B cell (primary cell): ENCODE data around the gene DSP. TPM values are rescaled to one million over a fixed set of nuclear protein-coding genes. Genes with fewer than 3 reads are reported as not detected.

Experiments
- ATAC-seq: fragments of 200-7000 bp; cut with Tn5 transposase; one replicate; pipeline ENCODE4 v1.10.0; 2021; ENCODE audit warnings: low read depth, mild to moderate bottlenecking, moderate number of reproducible peaks, moderate library complexity
- CTCF ChIA-PET: fragments of 350-600 bp; sonication (Branson Sonifier 250); formaldehyde crosslinking; loops from one replicate; lab custom pipeline; 2021; ENCODE audit warnings: antibody characterized with exemption, inconsistent platforms; lab: Charles Lee
- POLR2A ChIA-PET: fragments of 350-600 bp; sonication (Branson Sonifier 250); formaldehyde crosslinking; loops from one replicate; lab custom pipeline; 2021; ENCODE audit warnings: antibody characterized with exemption; lab: Charles Lee
- DNase-seq: peaks from one replicate; pipeline ENCODE4 v3.0.0; 2013
- H2AFZ ChIP-seq: 2 replicates; pipeline ENCODE4 v1.6.1; 2012; ENCODE audit warnings: mild to moderate bottlenecking, low read depth, low read length; ENCODE audit not compliant: insufficient read depth, poor library complexity, severe bottlenecking
- H3K27ac ChIP-seq, 2 donors: 1 replicate in 1 of 2; 2 replicates in 1 of 2; pipeline ENCODE4 v1.5.1; 2012 to 2013; ENCODE audit warnings: low read length in 2 of 2, mild to moderate bottlenecking in 2 of 2, moderate library complexity in 1 of 2
- H3K27me3 ChIP-seq, 4 experiments: fragments of 200-600 bp in 1 of 4; sonication (generic) in 1 of 4; replicated peaks in 1 of 4; 1 replicate in 2 of 4; 2 replicates in 2 of 4; pipeline versions ENCODE4 v1.6.1 to v1.7.0; 2013 to 2016; ENCODE audit warnings: low read length in 3 of 4, mild to moderate bottlenecking in 2 of 4, mixed read lengths in 1 of 4, moderate library complexity in 1 of 4; ENCODE audit not compliant: insufficient read depth in 4 of 4, control insufficient read depth in 3 of 4; ENCODE audit errors: control extremely low read depth in 1 of 4
- H3K36me3 ChIP-seq, 2 experiments: replicated peaks in 1 of 2; 1 replicate in 1 of 2; 2 replicates in 1 of 2; pipeline versions ENCODE4 v1.6.1 to v1.7.1; 2013; ENCODE audit warnings: low read length in 1 of 2; ENCODE audit not compliant: insufficient read depth in 2 of 2, control insufficient read depth in 1 of 2; ENCODE audit errors: control extremely low read depth in 1 of 2, extremely low read depth in 1 of 2
- H3K4me1 ChIP-seq, 2 donors: fragments of 200-600 bp in 1 of 2; sonication (generic) in 1 of 2; 1 replicate in 1 of 2; 2 replicates in 1 of 2; pipeline versions ENCODE4 v1.5.1 to v1.6.1; 2013 to 2017; ENCODE audit warnings: low read length in 2 of 2; ENCODE audit not compliant: control insufficient read depth in 2 of 2, insufficient read depth in 2 of 2
- H3K4me2 ChIP-seq: replicated peaks from 2 replicates; pipeline ENCODE3; 2012; ENCODE audit warnings: mild to moderate bottlenecking, low read depth, low read length; ENCODE audit not compliant: poor library complexity, severe bottlenecking
- H3K4me3 ChIP-seq, 5 experiments: fragments of 200-600 bp in 1 of 5; sonication (generic) in 1 of 5; 1 replicate in 3 of 5; 2 replicates in 2 of 5; pipeline versions ENCODE4 v1.5.1 to v1.7.0; 2011 to 2016; ENCODE audit warnings: low read length in 4 of 5, mild to moderate bottlenecking in 4 of 5, low read depth in 2 of 5, control low read depth in 1 of 5, moderate library complexity in 1 of 5; ENCODE audit not compliant: insufficient read depth in 1 of 5; ENCODE audit errors: control extremely low read depth in 1 of 5, extremely low read depth in 1 of 5
- H3K79me2 ChIP-seq: fragments of 200-600 bp; sonication (generic); one replicate; pipeline ENCODE4 v1.6.0; 2016; ENCODE audit warnings: low read length; ENCODE audit not compliant: control insufficient read depth, insufficient read depth
- H3K9ac ChIP-seq: fragments of 200-600 bp; sonication (generic); 2 replicates; pipeline ENCODE4 v1.6.1; 2017; ENCODE audit warnings: mild to moderate bottlenecking, low read length, moderate library complexity
- H3K9me3 ChIP-seq, 3 donors: one replicate each; pipeline versions ENCODE4 v1.6.1 to v1.7.1; 2013; ENCODE audit warnings: low read length in 2 of 3; ENCODE audit not compliant: control insufficient read depth in 2 of 3, insufficient read depth in 1 of 3; ENCODE audit errors: control extremely low read depth in 1 of 3
- H4K20me1 ChIP-seq: 2 replicates; pipeline ENCODE4 v1.6.0; 2012; ENCODE audit warnings: mild to moderate bottlenecking, low read length; ENCODE audit not compliant: insufficient read depth, control insufficient read depth, poor library complexity, severe bottlenecking
- H3K27ac Mint-ChIP-seq: one replicate; pipeline ENCODE4 v1.8.0; 2021; ENCODE audit warnings: mixed read lengths
- H3K27me3 Mint-ChIP-seq: one replicate; pipeline ENCODE4 v1.8.0; 2021; ENCODE audit warnings: mixed read lengths
- H3K4me1 Mint-ChIP-seq: one replicate; pipeline ENCODE4 v1.8.0; 2021; ENCODE audit warnings: mixed read lengths
- H3K4me3 Mint-ChIP-seq: one replicate; pipeline ENCODE4 v1.8.0; 2021; ENCODE audit warnings: mixed read lengths
- H3K9me3 Mint-ChIP-seq: one replicate; pipeline ENCODE4 v1.8.0; 2022; ENCODE audit warnings: mixed read lengths; ENCODE audit not compliant: insufficient read depth
- CTCF ChIP-seq: fragments of 200-600 bp; IDR thresholded peaks from one replicate; pipeline ENCODE4 v1.8.0; 2022; ENCODE audit warnings: antibody characterized with exemption, mild to moderate bottlenecking
- EZH2 ChIP-seq: IDR thresholded peaks from 2 replicates; pipeline ENCODE4 v1.6.1; 2012; ENCODE audit warnings: borderline replicate concordance, low read depth, mild to moderate bottlenecking, moderate library complexity, low read length; ENCODE audit not compliant: insufficient read depth, poor library complexity, severe bottlenecking
- WGBS: methylation state at CpG from one replicate; pipeline ENCODE4 v1.1.5; 2013; ENCODE audit warnings: missing lambda C conversion rate; ENCODE audit not compliant: insufficient coverage; 5-methylcytosine and 5-hydroxymethylcytosine counted together
- intact Hi-C: fragments of 100-400 bp; cut with micrococcal nuclease; formaldehyde crosslinking; loops from one replicate; pipeline ENCODE4 v1.10.0; 2022
- polyA plus RNA-seq: library from polyadenylated mRNA; depleted of rRNA; stranded (reverse); fragments of >200 nt; gene quantifications from 2 replicates; pipeline ENCODE4 v1.2.3, GENCODE V29; 2012
- total RNA-seq, 2 donors: library from RNA; stranded (reverse); fragments of 120-200 nt in 1 of 2; gene quantifications; 1 replicate in 1 of 2; 2 replicates in 1 of 2; pipeline versions ENCODE4 v1.2.3 to v1.2.4, GENCODE V29; 2013 to 2022

Gene DSP
- total and polyA plus RNA-seq, 2 donors (not counting 1 experiment from before 2014, with no cell fraction given), result not detected

GRCh38 chr6:7578516-7578915 is 37.0 kb downstream of the DSP start:
- no peaks in the 10 kb centered on the region for H3K79me2 ChIP-seq
- H3K9me3 Mint-ChIP-seq, result no peaks in the 10 kb centered on the region
- DNase-seq (no peak), ATAC-seq (no peak)
- no peak overlapping the region for H3K4me3 Mint-ChIP-seq
- no peaks in the 10 kb centered on the region for H3K4me1 Mint-ChIP-seq
- H3K9ac ChIP-seq, result no peak overlapping the region
- TF ChIP-seq CTCF (no peak), EZH2 (no peak)
- CTCF ChIA-PET, result no interaction called here
- H2AFZ ChIP-seq, result no peak overlapping the region
- no CpG with 5 or more reads among the region's 2 CpGs for WGBS
- POLR2A ChIA-PET, result no interaction called here
- peaks cover 0 to 29% (median 3%) of the 10 kb centered on the region in 4 experiments for H3K27me3 ChIP-seq
- no peak overlapping the region for H3K4me2 ChIP-seq
- no peaks in the 10 kb centered on the region for H4K20me1 ChIP-seq
- H3K36me3 ChIP-seq, result no peaks in the 10 kb centered on the region
- no peak overlapping the region for H3K27ac Mint-ChIP-seq
- H3K27ac ChIP-seq, result no peak overlapping the region
- intact Hi-C loops, result no loop called here
- peaks cover 25% of the 10 kb centered on the region for H3K27me3 Mint-ChIP-seq
- no peaks in the 10 kb centered on the region for H3K9me3 ChIP-seq
- H3K4me1 ChIP-seq, result no peaks in the 10 kb centered on the region
- H3K4me3 ChIP-seq, result no peak overlapping the region

GRCh38 chr6:7578931-7579330 is 37.5 kb downstream of the DSP start:
- Mint-ChIP-seq H3K4me1 (no peaks in the 10 kb centered on the region), H3K9me3 (no peaks in the 10 kb centered on the region), H3K27me3 (peaks cover 25% of the 10 kb centered on the region), H3K27ac (no peak overlapping the region), H3K4me3 (no peak overlapping the region)
- no peak overlapping the region for H3K27ac ChIP-seq
- peaks cover 0 to 29% (median 3%) of the 10 kb centered on the region in 4 experiments for H3K27me3 ChIP-seq
- TF ChIP-seq CTCF (no peak), EZH2 (no peak)
- no peaks in the 10 kb centered on the region for H3K79me2 ChIP-seq
- H3K36me3 ChIP-seq, result no peaks in the 10 kb centered on the region
- DNase-seq (no peak), ATAC-seq (no peak)
- no peak overlapping the region for H3K4me3 ChIP-seq
- no peak overlapping the region for H3K4me2 ChIP-seq
- H3K4me1 ChIP-seq, result no peaks in the 10 kb centered on the region
- ChIA-PET POLR2A (no interaction called here), CTCF (no interaction called here)
- no peak overlapping the region for H2AFZ ChIP-seq
- 85% methylated on average over 2 of the region's 2 CpGs for WGBS
- H3K9me3 ChIP-seq, result no peaks in the 10 kb centered on the region
- intact Hi-C loops, result no loop called here
- H3K9ac ChIP-seq, result no peak overlapping the region
- no peaks in the 10 kb centered on the region for H4K20me1 ChIP-seq
